Stimulated activated CD4-positive, alpha-beta T cell treated with anti-CD3 and anti-CD28 coated beads, Interleukin-1b, Interleukin-23, amount 100 ng/mL, for 1 hour (primary cell): ENCODE measurements around the gene GTF2H2C.
"Not testable (repeated sequence)": the region's sequence is repeated elsewhere in the genome, so short reads cannot be mapped to it uniquely, and the experiment has no call there.

Experiments used
- DNase-seq, 2 donors: peaks; one replicate each; pipeline ENCODE4 v3.0.0-alpha.2; 2020; ENCODE audit warnings: low read depth in 2 of 2

GTF2H2C gene

DNA sequence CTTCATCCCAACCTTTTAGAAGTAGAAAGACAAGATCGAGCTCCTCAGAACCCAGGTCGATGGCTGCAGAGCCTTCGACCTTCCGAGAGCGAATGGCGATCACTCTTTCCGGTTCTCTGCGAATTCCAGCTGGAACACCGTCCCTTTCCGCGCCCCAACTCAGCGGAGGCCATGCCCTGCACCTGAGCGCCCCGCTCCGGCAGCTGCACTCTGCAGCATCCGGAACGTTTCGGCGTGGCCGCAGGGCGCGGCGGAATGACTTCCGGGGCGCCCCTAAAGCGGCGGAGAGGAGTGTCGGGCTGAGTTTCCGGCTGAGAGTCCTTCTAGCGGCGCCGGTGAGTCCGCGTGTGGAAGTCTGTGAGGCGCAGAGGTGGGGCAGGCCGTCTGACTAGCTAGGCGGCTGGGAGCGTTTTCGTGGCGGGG is at the start of gene GTF2H2C:
TSS of gene GTF2H2C (plus strand) at position 284 of the 423 bp plus-strand sequence. CDS start 4,942 bp downstream, outside the sequence.
- DNase-seq = peak; percentile 30 to 39

DNA sequence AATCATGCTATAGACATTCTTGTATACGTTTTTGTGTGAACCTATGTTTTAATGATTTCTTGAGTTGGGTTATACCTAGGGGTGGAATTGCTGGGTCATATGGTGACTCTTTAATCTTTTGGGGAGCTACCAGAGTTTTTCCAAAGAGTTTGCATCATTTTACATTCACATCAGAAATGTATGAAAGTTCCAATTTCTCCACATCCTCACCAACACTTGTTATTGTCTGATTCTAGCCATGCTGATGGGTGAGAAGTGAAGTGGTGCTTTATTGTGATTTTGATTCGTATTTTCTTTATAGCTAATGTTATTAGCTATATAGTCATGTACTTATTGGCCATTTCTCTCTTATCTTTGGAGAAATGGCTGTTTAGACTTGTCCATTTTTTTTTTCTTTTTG is 49.3 kb upstream of the GTF2H2C start:
- no peak for DNase-seq

DNA sequence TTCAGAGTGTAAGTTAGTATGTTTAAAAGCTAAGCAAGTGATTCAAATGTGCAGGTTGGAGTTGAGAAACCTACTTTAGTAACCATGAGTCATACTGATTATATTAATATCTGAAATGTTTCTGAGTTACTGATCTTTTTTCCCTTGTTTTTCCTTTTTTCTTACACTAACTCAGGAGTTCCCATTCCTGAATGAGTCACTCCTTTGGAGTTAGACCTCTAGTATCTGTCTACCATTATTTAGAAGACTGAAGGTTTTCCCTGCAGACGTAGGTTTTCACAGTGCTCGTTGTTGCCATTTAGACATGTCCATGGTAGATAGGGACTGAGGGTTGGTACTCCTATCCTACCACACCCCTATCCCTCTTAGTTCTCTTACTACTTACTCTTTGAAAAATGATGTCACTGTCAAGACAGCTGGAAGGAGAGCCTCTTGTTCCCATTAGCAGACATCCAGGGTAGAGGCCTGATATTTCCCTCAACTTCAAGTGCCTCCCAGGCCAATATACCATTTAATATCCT is 47.2 kb upstream of the GTF2H2C start:
- no peak for DNase-seq

DNA sequence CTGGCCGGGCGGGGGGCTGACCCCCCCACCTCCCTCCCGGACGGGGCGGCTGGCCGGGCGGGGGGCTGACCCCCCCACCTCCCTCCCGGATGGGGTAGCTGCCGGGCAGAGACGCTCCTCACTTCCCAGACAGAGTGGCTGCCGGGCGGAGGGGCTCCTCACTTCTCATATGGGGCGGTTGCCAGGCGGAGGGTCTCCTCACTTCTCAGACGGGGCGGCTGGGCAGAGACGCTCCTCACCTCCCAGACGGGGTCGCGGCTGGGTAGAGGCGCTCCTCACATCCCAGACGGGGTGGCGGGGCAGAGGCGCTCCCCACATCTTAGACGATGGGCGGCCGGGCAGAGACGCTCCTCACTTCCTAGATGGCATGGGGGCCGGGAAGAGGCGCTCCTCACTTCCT is 44.4 kb upstream of the GTF2H2C start:
- not testable (repeated sequence) for DNase-seq

DNA sequence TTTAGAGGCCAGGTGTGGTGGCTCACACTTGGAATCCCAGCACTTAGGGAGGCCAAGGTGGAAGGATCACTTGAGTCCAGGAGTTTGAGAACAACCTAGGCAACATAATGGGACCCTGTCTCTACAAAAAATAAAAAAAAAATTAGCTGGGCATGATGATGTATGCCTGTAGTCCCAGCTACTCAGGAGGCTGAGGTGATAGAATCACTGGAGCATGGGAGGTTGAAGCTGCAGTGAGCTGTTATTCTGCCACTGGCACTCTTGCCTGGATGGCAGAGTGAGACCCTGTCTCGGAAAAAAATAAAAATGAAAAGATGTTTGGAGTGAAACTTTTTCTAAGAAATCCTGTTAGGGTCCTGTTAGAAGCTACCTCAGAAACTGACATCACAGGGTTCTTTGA is 43.2 kb upstream of the GTF2H2C start:
- no peak for DNase-seq

DNA sequence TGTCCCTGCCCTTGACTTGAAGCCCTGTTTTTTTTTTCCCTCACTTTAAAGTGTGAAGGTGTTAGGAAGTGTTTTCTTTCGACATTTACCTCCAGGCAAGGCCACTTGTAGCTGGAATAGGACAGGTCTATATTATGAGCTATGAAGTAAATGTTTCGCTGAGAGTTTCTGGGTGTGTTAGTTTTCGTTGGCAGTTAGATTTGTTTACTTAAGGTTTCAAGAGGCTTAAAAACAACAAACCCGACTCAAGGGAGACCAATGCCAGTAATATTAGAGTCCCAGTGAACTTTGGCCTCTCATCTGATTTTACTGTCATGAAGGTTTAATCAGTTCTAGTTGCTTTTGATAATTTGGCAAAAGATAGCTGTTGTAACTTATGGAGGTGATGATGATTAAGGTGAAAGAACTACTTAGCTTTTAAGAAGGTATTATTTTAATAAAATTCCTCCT is 42.2 kb upstream of the GTF2H2C start:
- no peak for DNase-seq

DNA sequence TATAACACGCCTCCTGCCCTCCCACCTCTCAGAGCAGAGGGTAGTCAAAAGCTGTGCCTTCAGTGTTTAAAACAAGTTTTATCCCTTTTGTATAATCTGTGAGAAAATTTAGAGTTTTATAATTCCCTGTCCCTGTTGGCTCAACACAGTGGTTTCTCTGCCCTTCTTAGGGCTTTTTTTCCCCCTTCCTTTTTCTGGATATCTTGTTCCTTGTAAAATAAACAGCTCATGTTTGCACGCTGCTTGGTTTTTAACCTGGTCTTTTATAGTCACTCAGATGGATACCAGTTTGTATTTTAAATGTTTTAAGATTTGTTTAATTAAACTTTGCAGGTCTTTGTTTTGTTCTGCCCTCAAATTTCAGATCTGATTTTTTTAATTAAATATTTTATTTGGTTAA is 40.7 kb upstream of the GTF2H2C start:
- no peak for DNase-seq

DNA sequence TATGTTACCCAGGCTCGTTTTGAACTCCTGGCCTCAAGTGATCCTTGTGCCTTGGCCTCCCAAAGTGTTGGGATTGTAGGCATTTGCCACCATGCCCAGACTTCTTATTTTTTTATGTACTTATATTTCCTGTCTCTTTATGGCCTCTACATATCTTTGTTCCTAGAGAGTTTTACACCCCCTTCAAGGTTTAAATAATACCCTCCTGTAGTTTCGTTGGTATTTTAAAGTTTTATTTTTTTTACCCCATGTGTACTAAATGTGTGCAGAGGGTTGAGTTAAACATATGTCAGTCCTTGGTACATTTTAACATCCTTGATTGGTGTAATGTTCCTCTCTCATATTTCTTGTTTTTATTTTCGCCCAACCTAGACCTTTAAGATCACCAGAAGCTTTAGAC is 38.0 kb upstream of the GTF2H2C start:
- DNase-seq = no peak

DNA sequence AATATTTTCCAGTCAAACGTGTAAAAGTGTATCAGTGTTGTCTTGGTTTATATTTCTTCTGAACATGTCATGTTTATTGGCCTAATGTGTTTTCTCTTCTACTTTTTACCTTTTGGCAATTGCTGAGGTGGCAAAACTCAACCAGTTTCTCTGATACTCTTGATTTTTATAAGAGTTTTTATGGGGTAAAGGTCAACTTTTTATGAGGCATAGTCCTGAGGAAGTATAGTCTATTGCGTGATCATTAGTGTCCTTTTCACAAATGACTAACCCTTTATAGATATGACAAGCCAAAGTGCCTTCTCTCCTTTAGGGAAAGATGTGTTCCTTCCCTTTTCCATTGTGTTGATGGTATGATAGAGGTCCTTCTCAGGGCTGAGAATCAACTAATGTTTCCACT is 34.5 kb upstream of the GTF2H2C start:
- DNase-seq = no peak

DNA sequence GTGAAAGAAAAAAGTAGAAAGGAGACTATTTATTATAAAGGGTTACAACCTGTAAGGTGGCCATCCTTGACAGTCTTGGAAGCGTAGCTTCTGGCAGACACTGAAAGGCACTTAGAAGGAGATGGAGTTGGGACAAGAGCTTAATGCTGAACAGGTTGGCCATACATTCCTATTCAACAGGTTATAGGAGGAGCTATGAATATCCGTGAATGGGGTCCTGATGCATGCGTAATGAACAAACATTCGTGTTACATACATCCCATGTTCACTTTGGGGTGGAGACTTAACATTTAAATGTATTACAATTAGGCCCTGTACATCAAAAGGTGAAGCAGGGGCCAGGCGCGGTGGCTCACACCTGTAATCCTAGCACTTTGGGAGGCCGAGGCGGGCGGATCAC is 33.3 kb upstream of the GTF2H2C start:
- DNase-seq = no peak

DNA sequence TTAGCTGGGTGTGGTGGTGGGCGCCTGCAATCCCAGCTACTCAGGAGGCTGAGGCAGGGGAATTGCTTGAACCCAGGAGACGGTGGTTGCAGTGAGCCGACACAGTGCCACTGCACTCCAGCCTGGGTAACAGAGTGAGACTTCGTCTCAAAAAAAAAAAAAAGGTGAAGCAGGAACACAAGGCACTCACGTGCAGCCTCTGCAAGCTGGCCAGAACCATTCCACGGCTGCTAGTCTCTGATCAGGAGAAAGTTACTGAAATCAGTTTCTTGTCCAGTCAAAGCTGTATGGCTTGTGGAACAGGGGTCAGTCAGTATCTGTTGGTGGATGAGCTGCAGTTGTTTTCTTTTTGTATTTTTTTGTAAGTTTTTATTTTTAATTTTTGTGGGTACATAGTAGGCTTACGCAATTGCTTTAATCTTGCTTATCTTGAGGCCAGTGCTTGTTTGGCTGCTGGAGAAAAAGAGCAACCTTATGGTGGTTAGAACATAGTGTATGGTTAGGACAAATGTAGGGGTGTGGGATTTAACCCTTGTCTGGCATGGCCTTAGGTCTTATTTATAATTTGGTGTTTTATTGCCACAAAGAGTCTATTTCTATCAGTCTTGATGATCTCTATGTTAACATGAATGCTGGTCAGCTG is 32.7 kb upstream of the GTF2H2C start:
- no peak for DNase-seq

DNA sequence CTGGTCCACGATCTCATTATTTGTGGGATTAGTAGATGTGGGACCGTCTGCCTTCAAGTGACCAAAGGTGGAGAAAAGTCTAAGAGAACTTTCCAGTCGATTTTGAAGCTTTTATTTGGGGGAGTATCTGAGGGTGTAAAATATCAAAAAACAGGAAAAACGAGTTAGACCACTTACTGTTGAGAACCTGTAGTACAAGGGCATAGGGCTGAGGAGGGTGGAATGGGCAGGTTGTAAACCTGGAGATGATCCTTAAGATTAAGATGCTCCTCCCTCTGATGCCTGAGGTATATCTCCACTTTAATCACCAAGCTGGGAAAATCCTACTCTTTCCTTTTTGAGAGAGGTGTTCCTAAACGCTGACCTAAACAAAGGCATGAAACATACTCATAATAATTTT is 32.0 kb upstream of the GTF2H2C start:
- no peak for DNase-seq

DNA sequence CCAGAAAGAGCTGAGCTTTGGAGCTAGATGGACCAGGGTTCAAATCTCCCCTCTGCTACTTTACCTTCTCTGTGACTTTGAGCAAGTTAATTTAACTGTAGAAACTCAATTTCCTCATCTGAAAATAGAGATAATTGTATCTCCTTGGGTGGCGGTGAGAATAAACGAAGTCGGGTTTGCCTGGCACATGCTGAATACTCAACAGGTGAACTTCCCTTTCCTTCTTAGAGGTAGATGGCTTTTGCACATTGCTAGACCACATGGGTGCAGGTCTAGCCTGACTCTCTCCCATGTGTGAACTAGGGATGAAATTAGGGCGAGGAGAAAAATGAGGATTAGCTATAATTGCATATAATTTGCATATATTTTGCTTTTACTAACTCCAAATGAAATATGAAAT is 31.4 kb upstream of the GTF2H2C start:
- DNase-seq = no peak

DNA sequence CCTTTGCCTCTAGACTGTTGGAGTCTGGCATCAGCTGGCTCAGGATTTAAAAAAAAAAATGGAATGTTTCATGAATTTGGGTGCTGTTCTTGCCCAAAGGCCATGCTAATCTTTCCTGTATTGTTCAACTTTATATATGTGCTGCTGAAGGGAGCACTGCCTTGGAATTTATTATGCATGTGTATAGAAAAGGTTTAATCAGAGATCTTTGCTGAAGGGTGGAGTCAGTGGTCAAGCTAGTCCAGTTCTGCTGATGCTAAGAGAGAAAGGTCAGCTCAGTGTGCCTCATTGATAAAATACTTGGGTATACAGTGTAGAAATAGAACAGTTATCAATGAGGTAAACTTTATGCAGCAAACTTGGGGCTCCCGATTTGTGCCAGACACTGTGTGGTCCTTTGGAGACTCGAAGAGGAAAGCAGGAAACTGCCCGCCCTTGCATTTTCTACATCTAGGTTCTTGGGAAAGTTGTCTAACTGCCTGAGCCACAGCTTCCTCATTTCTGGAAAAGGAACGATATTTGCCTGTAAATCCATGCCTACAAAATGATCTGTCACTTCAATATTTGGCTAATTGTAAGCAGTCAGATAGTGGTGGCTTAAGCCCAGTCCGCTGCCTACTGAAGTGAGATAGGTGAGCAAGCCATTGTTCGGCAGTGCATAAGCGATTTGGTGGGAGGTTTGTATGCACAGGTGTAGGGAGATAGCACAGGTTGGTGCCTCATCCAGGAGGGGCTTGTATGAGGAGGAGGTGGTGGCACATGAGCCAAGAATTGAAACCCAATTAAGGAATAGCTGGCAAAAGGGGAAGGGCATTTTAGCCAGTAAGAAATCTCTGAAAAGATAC is 29.2 kb upstream of the GTF2H2C start:
- DNase-seq = no peak

DNA sequence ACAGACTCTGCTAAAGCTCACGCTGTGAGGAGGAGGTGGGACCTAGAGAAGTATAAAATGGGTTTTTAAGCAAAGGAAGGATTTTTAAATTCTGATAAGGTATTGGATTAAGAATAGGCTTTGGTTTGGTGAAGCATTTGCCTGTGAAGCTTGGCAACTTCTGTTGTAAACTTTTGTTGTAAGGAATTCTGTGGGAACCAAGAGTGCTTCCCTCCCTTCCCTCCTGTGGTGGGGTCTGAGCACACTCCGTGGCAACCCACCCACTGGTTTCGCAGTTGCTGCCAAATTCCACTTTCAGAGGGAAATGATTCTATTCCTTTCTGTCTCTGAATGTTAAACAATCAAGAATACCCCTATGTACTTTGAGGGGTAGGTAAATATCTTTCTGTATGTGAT is 28.6 kb upstream of the GTF2H2C start:
- DNase-seq = no peak

DNA sequence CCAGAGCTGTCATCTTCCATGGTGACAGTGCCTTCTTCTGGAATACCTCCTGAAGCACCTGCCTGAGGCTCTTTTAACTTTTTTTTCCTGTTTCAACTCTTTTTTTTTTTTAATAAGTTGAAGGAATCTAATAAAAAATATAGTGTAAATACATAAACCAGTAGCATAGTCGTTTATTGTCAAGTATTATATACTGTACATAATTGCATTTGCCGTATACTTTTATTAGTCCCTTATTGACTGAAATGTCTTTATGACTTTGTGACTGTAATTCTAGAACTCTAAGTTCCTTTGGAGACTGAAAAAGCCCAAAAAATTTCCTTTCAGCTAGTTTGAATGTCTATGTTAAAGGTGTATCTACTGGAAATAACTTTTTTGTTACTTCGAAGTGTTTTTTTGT is 22.1 kb upstream of the GTF2H2C start:
- not testable (repeated sequence) for DNase-seq

DNA sequence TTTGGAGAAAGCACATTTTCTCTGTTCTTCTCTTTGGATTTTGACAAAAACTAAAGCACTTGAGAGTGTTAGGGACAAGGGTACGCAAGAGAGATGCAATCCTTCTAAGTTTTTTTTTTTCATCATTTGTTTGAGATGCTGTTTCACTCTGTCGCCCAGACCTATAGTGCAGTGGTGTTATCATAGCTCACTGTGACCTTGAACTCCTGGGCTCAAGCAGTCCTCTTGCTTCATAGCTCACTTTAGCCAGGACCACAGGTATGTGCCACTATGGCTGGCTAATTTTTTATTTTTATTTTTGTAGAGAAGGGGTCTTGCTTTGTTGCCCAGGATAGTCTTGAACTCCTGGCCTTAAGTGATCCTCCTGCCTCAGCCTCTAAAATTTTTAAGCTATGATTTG is 21.3 kb upstream of the GTF2H2C start:
- DNase-seq = not testable (repeated sequence)

DNA sequence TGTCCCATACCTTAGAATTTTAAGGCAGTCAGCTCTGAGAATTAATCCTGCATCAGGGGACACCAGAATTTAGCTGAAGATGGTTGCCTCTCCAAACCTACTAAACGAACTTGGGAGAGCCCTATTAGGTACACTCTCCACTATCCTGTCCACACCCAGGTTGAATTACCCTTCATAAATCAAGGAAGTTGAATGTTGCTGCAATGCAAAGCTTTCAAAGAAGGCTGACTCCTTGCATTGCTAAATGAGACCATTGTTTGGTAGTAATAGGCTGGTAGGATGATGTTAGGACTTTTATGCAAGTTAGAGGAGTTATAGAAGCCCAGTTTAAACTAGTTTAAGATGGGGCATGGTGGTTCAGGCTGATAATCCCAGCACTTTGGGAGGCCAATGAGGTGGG is 18.6 kb upstream of the GTF2H2C start:
- not testable (repeated sequence) for DNase-seq

DNA sequence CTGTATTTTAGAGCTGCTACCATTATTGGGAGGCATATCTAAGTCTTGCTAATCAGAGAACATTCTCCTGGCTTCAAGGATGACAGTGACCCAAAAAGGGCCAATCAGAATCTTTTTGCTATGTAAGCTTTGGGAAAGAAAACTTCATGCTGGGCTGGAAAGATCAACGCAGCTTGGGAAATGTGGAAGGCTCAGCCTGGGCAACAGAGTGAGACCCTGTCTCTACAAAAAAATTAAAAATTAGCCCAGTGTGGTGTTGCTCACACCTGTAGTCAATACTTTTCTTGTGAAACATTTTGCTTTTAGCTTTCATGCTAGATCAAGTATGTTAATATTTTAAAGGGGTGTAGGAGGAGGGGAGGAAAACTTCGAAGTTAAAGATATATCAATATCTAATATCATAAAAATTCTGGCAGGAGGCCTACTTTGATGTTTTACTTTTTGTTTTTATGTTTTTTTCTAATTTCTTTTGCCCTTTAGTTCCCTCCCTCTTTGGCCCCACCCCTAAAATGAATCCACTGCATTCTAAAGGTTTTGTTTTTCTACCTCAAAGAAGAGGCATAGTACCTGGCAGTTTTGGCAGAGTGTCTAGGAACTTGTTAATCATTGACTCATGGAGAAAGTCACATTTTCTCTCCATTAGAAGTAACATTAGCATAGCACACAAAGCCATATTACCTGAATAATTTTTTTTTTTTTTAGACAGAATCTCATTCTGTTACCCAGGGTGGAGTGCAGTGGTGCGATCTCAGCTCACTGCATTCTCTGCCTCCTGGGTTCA is 17.0 kb upstream of the GTF2H2C start:
- not testable (repeated sequence) for DNase-seq

DNA sequence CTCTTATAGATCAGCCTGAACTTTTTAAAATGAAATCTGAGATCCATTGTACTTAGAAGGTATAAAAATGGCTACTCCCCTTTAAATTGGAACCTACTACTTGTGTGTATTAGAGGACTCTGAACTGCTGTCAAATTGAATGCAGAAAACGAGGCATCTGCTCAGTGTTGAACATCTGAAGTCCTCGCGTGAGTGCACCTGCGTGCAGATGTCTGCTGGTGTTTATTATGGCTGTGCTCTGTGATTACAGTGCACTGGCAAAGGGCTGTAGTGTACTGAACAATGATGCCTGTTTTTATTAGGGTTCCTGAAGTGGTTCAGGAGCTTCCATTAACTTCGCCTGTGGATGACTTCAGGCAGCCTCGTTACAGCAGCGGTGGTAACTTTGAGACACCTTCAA is 15.4 kb upstream of the GTF2H2C start:
- DNase-seq = not testable (repeated sequence)

DNA sequence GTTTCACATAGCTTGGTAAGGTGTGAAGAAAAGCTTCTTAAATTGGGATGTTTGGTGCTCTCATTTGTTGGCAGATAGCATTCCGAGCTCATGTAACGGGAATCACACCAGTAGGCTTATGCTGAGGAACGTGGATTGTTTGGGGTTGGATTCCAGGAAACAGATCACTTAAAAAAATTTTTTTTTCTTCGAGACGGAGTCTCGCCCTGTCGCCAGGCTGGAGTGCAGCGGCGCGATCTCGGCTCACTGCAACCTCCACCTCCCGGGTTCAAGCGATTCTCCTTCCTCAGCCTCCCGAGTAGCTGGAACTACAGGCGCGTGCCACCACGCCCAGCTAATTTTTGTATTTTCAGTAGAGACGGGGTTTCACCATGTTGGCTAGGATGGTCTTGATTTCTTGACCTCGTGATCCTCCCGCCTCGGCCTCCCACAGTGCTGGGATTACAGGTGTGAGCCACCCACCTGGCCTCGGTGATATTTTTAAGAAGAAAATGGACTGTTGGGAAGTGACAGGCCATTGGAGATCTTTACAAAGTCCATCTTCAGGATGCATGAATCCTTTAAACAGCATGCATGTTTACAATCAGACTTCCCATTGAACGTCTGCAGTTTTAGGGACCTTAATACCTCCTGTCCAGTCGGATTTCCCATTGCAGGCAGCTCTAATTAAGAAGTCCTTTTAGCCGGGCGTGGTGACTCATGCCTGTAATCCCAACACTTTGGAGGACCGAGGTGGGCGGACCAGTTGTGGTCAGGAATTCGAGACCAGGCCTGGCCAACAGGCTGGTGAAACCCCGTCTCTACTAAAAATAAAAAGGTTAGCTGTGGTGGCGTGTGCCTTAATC is 818 bp downstream of the GTF2H2C start:
- DNase-seq = not testable (repeated sequence)
